NCI-H345 (cell line): ENCODE measurements around the gene CYP2W1.
"Not testable (repeated sequence)": the region's sequence is repeated elsewhere in the genome, so short reads cannot be mapped to it uniquely, and the experiment has no call there.

Experiments used
- DNase-seq: peaks from one replicate; lab custom pipeline; 2025; lab: John Stamatoyannopoulos, UW

Gene CYP2W1

DNA sequence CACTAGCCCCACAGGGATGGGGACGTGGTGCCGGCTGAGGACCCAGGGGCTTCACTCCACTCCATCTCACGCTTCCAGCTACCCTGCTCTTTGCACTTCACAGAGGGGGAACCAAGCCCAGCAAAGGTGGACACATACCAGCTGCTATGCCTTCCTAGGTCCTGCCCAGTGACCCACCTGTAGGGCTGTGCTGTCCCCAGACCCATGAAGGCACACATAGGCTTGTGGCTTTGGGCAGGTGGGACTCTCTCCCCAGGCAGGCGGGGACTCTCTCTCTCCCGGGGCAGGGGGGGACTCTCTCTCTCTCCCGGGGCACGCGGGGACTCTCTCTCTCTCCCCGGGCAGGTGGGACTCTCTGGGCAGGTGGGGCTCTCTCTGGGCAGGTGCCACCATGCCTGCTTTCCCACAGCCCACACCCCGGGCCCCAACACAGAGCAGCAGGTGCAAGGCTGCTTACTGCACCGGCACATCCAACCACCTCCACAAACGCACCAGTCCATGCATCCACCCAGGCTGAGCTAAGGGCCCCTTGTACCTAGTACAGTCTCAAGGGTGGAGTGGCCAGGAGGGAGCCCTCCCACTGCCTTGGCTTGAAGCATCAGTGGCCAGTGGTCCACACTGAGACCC is 47.6 kb downstream of the CYP2W1 start:
- DNase-seq = no peak

DNA sequence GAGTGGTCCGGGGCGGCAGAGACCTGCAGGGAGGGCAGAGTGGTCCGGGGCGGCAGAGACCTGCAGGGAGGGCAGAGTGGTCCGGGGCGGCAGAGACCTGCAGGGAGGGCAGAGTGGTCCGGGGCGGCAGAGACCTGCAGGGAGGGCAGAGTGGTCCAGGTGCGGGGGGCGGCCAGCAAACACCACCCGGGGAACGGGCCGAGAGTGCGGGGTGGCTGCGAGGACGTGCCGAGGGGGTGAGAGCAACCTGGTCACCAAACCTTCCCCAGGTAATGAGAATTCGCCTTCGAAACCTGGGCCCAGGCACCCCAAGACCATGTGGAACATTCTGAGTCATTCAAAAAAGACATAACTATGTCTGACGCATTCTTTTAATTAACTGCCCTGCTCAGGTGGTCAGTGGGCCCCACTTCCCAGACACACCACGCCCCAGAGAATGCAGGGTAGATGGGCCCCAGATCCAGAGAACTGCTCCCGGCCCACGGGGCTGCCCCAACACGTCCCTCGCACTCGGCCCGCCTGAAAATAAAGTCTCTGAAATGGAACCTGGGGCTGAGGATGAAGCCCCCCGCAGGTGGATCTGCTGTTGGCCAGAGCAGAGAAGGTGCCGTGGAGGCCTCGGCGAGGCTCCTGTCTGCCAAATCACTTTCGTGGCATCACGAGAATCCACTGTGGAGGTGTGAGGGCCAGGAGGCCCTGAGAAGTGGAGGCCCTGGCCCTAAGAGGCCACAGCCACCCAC is 48.9 kb downstream of the CYP2W1 start:
- DNase-seq = no peak

GRCh38 chr7:1032536-1033181 is 49.7 kb downstream of the CYP2W1 start:
- DNase-seq = no peak

- DNase-seq = no peak
Observed at GRCh38 chr7:1033546-1034145, 50.7 kb downstream of the CYP2W1 start.

DNA sequence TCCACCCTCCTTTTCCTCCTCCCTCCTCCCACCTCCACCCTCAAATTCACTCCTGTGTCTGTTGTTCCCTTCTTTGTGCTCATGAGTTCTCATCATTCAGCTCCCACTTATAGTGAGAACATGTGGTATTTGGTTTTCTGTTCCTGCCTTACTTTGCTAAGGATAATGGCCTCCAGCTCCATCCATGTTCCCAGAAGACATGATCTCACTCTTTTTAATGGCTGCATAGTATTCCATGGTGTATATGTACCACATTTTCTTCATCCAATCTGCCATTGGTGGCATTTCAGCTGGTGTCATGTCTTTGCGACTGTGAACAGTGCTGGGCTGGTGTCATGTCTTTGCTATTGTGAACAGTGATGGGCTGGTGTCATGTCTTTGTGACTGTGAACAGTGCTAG is 51.8 kb downstream of the CYP2W1 start:
- not testable (repeated sequence) for DNase-seq

GRCh38 chr7:1036164-1036928 is 53.4 kb downstream of the CYP2W1 start:
- not testable (repeated sequence) for DNase-seq
